ENCODE results near the gene KIAA0586. TPM values are rescaled to one million over a fixed set of nuclear protein-coding genes. Genes with fewer than 3 reads are reported as not detected.
"Not testable (repeated sequence)": the region's sequence is repeated elsewhere in the genome, so short reads cannot be mapped to it uniquely, and the experiment has no call there.

Gene KIAA0586
- total RNA-seq, 1 experiment from 2014 or later = 20.9 TPM

DNA sequence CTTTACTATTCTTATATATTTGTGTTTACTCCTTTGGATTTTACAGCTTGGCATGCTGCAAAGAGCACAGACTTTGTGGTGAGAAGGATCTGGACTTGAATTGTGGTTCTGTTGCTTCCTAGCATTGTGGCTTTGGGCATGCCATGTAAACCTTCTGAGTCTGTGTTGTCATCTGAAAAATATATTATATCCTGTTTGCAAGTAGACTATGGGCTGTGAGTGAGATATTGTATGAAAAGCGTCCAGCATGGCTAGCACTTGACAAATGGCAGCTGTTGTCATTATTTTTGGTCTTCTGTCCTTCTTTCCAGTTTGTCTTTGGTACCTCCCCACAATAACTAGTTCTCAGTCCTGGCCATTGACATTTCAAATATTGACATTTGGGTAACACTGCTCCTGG lies 148.4 kb downstream of the KIAA0586 start:
- no peak overlapping the region for H2BK20ac ChIP-seq (ENCODE audit: low read depth, low read length, poor library complexity, severe bottlenecking)
- H3K9me3 Mint-ChIP-seq = peaks cover 2 to 3% of the 10 kb centered on the region in 2 experiments; a peak in 2 of 5 replicates
- no peak overlapping the region for H3K27ac ChIP-seq (ENCODE audit: insufficient read length, low read depth, low read length)
- H4K8ac ChIP-seq (replicated peaks; ENCODE audit: insufficient read length, low read depth, low read length) = no peak overlapping the region
- no peak overlapping the region for H2AFZ ChIP-seq (ENCODE audit: low read length)
- H3K23ac ChIP-seq (ENCODE audit: insufficient read length, low read depth, low read length) = no peak overlapping the region
- no peaks in the 10 kb centered on the region for H3K9me3 ChIP-seq (ENCODE audit: control insufficient read depth, low read depth, low read length)
- H3K4ac ChIP-seq (ENCODE audit: low read depth, low read length) = no peak overlapping the region
- peaks cover 6 to 8% of the 10 kb centered on the region in 2 experiments; a peak in 2 of 4 replicates for H3K4me1 Mint-ChIP-seq
- no peaks in the 10 kb centered on the region for H3K79me1 ChIP-seq (ENCODE audit: insufficient read depth, low read depth, low read length, poor library complexity, severe bottlenecking)
- TF ChIP-seq, protein P1, sequence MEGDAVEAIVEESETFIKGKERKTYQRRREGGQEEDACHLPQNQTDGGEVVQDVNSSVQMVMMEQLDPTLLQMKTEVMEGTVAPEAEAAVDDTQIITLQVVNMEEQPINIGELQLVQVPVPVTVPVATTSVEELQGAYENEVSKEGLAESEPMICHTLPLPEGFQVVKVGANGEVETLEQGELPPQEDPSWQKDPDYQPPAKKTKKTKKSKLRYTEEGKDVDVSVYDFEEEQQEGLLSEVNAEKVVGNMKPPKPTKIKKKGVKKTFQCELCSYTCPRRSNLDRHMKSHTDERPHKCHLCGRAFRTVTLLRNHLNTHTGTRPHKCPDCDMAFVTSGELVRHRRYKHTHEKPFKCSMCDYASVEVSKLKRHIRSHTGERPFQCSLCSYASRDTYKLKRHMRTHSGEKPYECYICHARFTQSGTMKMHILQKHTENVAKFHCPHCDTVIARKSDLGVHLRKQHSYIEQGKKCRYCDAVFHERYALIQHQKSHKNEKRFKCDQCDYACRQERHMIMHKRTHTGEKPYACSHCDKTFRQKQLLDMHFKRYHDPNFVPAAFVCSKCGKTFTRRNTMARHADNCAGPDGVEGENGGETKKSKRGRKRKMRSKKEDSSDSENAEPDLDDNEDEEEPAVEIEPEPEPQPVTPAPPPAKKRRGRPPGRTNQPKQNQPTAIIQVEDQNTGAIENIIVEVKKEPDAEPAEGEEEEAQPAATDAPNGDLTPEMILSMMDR (conservative IDR thresholded peaks at IDR 0.05) = no peak
- no peak for DNase-seq
- no peak overlapping the region for H4K91ac ChIP-seq (ENCODE audit: insufficient read length, low read depth, low read length)
- no peaks in the 10 kb centered on the region for H3K36me3 Mint-ChIP-seq (ENCODE audit: insufficient read depth in 1 of 3, low read depth in 3 of 3)
- WGBS (ENCODE audit: extremely low coverage, insufficient read length, low lambda C conversion rate) = no CpG with 5 or more reads among the region's 1 CpG
- peaks cover 2% of the 10 kb centered on the region; the same call in 1 of the 2 replicates for H3K4me1 ChIP-seq (ENCODE audit: insufficient read depth, low read length)
- H3T11ph ChIP-seq (ENCODE audit: low read length) = no peak overlapping the region
- no peak overlapping the region for H2BK15ac ChIP-seq (ENCODE audit: low read depth, low read length)
- no peaks in the 10 kb centered on the region for H3K79me2 ChIP-seq (ENCODE audit: insufficient read depth, low read length)
- no peak overlapping the region for H4K5ac ChIP-seq (ENCODE audit: insufficient read length, low read depth, low read length)
- no peak overlapping the region for H3K27ac Mint-ChIP-seq
- H3K14ac ChIP-seq (ENCODE audit: insufficient read depth, low read length) = no peak overlapping the region
- no peak overlapping the region for H2AK5ac ChIP-seq (ENCODE audit: insufficient read length, low read length)
- H3K4me2 ChIP-seq (ENCODE audit: insufficient read depth, insufficient read length, low read length) = no peak overlapping the region
- H2BK5ac ChIP-seq (ENCODE audit: insufficient read length, low read length) = no peak overlapping the region
- H2BK12ac ChIP-seq (ENCODE audit: insufficient read length, low read depth, low read length) = no peak overlapping the region
- H3K23me2 ChIP-seq (ENCODE audit: insufficient read length, low read depth, low read length, poor library complexity, severe bottlenecking) = no peaks in the 10 kb centered on the region
- H3K56ac ChIP-seq (ENCODE audit: insufficient read length, low read depth, low read length) = no peak overlapping the region
- H3K4me3 Mint-ChIP-seq = no peak overlapping the region
- no peaks in the 10 kb centered on the region for H3K27me3 ChIP-seq (ENCODE audit: insufficient read depth, low read length)
- peaks cover 2% of the 10 kb centered on the region for H4K20me1 ChIP-seq (ENCODE audit: control insufficient read depth, insufficient read depth, insufficient read length)
- no peak overlapping the region for H2BK120ac ChIP-seq (ENCODE audit: low read depth, low read length, poor library complexity, severe bottlenecking)
- no peak overlapping the region for H3K18ac ChIP-seq (ENCODE audit: insufficient read length, low read depth, low read length)
- H3K27me3 Mint-ChIP-seq (ENCODE audit: low read depth) = no peaks in the 10 kb centered on the region
- no peak overlapping the region for H3K9ac ChIP-seq (ENCODE audit: extremely low read depth, insufficient read length, low read length)

DNA sequence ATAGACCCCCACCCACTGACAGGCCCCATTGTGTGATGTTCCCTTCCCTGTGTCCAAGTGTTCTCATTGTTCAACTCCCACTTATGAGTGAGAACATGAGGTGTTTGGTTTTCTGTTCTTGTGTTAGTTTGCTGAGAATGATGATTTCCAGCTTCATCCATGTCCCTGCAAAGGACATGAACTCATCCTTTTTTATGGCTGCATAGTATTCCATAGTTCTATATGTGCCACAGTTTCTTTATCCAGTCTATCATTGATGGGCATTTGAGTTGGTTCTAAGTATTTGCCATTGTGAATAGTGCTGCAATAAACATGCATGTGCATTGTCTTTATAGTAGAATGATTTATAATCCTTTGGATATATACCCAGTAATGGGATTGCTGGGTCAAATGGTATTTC lies 152.5 kb downstream of the KIAA0586 start:
- H3K27ac Mint-ChIP-seq = not testable (repeated sequence)

More for the DNA sequence above, 152.5 kb downstream of the KIAA0586 start:
- H4K5ac ChIP-seq (ENCODE audit: insufficient read length, low read depth, low read length); H3T11ph ChIP-seq (ENCODE audit: low read length); H4K91ac ChIP-seq (ENCODE audit: insufficient read length, low read depth, low read length); H4K8ac ChIP-seq (replicated peaks; ENCODE audit: insufficient read length, low read depth, low read length); H2AK5ac ChIP-seq (ENCODE audit: insufficient read length, low read length); H2BK20ac ChIP-seq (ENCODE audit: low read depth, low read length, poor library complexity, severe bottlenecking); H3K56ac ChIP-seq (ENCODE audit: insufficient read length, low read depth, low read length); H3K23ac ChIP-seq (ENCODE audit: insufficient read length, low read depth, low read length); H3K9me3 Mint-ChIP-seq; H3K4me1 Mint-ChIP-seq; H3K27me3 ChIP-seq (ENCODE audit: insufficient read depth, low read length); H2BK120ac ChIP-seq (ENCODE audit: low read depth, low read length, poor library complexity, severe bottlenecking); H3K18ac ChIP-seq (ENCODE audit: insufficient read length, low read depth, low read length); H3K9ac ChIP-seq (ENCODE audit: extremely low read depth, insufficient read length, low read length); H3K27me3 Mint-ChIP-seq (ENCODE audit: low read depth); H3K14ac ChIP-seq (ENCODE audit: insufficient read depth, low read length); H3K4me3 Mint-ChIP-seq; H3K4me2 ChIP-seq (ENCODE audit: insufficient read depth, insufficient read length, low read length); H2AFZ ChIP-seq (ENCODE audit: low read length); H3K9me3 ChIP-seq (ENCODE audit: control insufficient read depth, low read depth, low read length); H3K4me1 ChIP-seq (ENCODE audit: insufficient read depth, low read length); H2BK15ac ChIP-seq (ENCODE audit: low read depth, low read length); H2BK5ac ChIP-seq (ENCODE audit: insufficient read length, low read length); H3K27ac ChIP-seq (ENCODE audit: insufficient read length, low read depth, low read length); DNase-seq; H3K23me2 ChIP-seq (ENCODE audit: insufficient read length, low read depth, low read length, poor library complexity, severe bottlenecking); H2BK12ac ChIP-seq (ENCODE audit: insufficient read length, low read depth, low read length); H3K79me2 ChIP-seq (ENCODE audit: insufficient read depth, low read length); H3K36me3 Mint-ChIP-seq (ENCODE audit: insufficient read depth in 1 of 3, low read depth in 3 of 3); H4K20me1 ChIP-seq (ENCODE audit: control insufficient read depth, insufficient read depth, insufficient read length); H3K79me1 ChIP-seq (ENCODE audit: insufficient read depth, low read depth, low read length, poor library complexity, severe bottlenecking); H3K4ac ChIP-seq (ENCODE audit: low read depth, low read length): not testable (repeated sequence)
